SK-N-MC (cell line): ENCODE data around the gene GPR176.

Experiments used
- EZH2 ChIP-seq: fragments of 200-600 bp; sonication (generic); IDR thresholded peaks from one replicate; pipeline ENCODE4 v1.6.1; 2017; ENCODE audit warnings: antibody characterized with exemption
- FOXP2 ChIP-seq: optimal IDR thresholded peaks from 2 replicates; pipeline ENCODE3; 2011; ENCODE audit warnings: mild to moderate bottlenecking, moderate library complexity; ENCODE audit not compliant: insufficient read depth; ENCODE audit errors: extremely low read length, control extremely low read depth
- POLR2AphosphoS5 ChIP-seq: IDR thresholded peaks from 2 replicates; pipeline ENCODE4 v1.6.1; 2012; ENCODE audit warnings: mild to moderate bottlenecking, low read depth, low read length, borderline replicate concordance

- TF ChIP-seq POLR2AphosphoS5 = no peak
- TF ChIP-seq EZH2 = no peak
- TF ChIP-seq FOXP2 = no peak
These were observed 122.7 kb downstream of the GPR176 start for GRCh38 chr15:39797407-39797806.
